Neural crest cell (in vitro differentiated cells): ENCODE results near the gene SLC5A2. TPM values are rescaled to one million over a fixed set of nuclear protein-coding genes. Genes with fewer than 3 reads are reported as not detected.

Source experiments
- DNase-seq: peaks from one replicate; pipeline ENCODE4 v3.0.0; 2021; ENCODE audit warnings: low read depth, mixed read lengths, low spot score
- H3K27ac Mint-ChIP-seq: one replicate; pipeline ENCODE4 v1.8.0; 2021; ENCODE audit warnings: mild to moderate bottlenecking, mixed read lengths; ENCODE audit not compliant: unreplicated experiment
- H3K27me3 Mint-ChIP-seq: 2 replicates; pipeline ENCODE4 v1.8.0; 2021; ENCODE audit warnings: low read depth, mild to moderate bottlenecking, mixed read lengths
- H3K36me3 Mint-ChIP-seq: 2 replicates; pipeline ENCODE4 v1.8.0; 2021; ENCODE audit warnings: low read depth, mild to moderate bottlenecking, mixed read lengths
- H3K4me1 Mint-ChIP-seq: 2 replicates; pipeline ENCODE4 v1.8.0; 2021; ENCODE audit warnings: mixed read lengths
- H3K4me3 Mint-ChIP-seq: one replicate; pipeline ENCODE4 v1.8.0; 2021; ENCODE audit warnings: mild to moderate bottlenecking, mixed read lengths
- H3K9me3 Mint-ChIP-seq: 2 replicates; pipeline ENCODE4 v1.8.0; 2021; ENCODE audit warnings: mixed read lengths
- total RNA-seq: library from RNA; stranded (reverse); gene quantifications from 2 replicates; pipeline ENCODE4 v1.2.1, GENCODE V29; 2021
- TF ChIP-seq, protein P1 (sequence below): fragments of 200-600 bp; sonication (generic); conservative IDR thresholded peaks from 2 replicates; pipeline ENCODE4 v1.5.0; 2021; ENCODE audit warnings: antibody characterized with exemption, mild to moderate bottlenecking

The SLC5A2 gene
- total RNA-seq, 1 donor from 2014 or later = not detected

- Mint-ChIP-seq H3K27ac (no peak overlapping the region), H3K4me1 (peaks cover 3% of the 10 kb centered on the region), H3K9me3 (no peaks in the 10 kb centered on the region), H3K4me3 (peak overlapping the region; percentile 47), H3K27me3 (peaks cover 52% of the 10 kb centered on the region), H3K36me3 (peaks cover 8% of the 10 kb centered on the region)
- no peak for DNase-seq
- TF ChIP-seq, protein P1, sequence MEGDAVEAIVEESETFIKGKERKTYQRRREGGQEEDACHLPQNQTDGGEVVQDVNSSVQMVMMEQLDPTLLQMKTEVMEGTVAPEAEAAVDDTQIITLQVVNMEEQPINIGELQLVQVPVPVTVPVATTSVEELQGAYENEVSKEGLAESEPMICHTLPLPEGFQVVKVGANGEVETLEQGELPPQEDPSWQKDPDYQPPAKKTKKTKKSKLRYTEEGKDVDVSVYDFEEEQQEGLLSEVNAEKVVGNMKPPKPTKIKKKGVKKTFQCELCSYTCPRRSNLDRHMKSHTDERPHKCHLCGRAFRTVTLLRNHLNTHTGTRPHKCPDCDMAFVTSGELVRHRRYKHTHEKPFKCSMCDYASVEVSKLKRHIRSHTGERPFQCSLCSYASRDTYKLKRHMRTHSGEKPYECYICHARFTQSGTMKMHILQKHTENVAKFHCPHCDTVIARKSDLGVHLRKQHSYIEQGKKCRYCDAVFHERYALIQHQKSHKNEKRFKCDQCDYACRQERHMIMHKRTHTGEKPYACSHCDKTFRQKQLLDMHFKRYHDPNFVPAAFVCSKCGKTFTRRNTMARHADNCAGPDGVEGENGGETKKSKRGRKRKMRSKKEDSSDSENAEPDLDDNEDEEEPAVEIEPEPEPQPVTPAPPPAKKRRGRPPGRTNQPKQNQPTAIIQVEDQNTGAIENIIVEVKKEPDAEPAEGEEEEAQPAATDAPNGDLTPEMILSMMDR = no peak
Observed at GRCh38 chr16:31489616-31490584, 7.0 kb downstream of the SLC5A2 start.

DNA sequence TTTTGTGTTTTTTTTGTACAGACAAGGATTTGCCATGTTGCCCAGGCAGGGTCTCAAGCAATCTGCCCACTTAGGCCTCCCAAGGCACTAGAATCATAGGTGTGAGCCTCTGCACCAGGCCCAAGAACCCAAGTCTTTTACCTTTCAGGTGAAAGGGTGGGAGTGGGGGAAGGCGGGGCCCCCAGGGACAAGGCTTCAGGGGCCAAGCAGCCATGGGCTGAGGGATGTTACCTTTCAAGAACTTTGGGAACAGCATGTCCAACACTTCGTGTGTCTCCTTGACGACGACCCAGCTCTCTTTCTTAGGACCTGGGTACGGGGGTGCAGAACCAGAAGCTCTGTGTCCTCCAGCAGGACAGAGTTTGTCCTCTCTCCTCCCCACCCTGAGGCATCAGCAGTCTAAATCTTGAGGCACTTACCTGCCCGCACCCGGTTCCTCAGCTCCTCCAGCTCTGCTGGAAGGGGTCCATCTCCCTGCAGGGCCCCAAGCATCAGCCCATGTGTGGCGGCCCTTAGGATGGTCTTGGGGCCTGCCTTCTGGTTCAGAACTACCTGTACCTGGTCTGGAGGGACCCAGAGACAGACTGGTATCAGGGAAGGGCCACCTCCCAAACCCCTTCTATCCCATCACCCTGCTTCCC is 9.0 kb downstream of the SLC5A2 start:
- Mint-ChIP-seq H3K4me1 (peaks cover 3% of the 10 kb centered on the region), H3K36me3 (peaks cover 8% of the 10 kb centered on the region), H3K9me3 (no peaks in the 10 kb centered on the region), H3K27ac (no peak overlapping the region), H3K27me3 (peaks cover 32% of the 10 kb centered on the region), H3K4me3 (no peak overlapping the region)
- TF ChIP-seq, protein P1 = no peak
- DNase-seq = no peak

- Mint-ChIP-seq H3K36me3 (peaks cover 12% of the 10 kb centered on the region), H3K4me1 (no peaks in the 10 kb centered on the region), H3K9me3 (no peaks in the 10 kb centered on the region), H3K27me3 (peaks cover 17% of the 10 kb centered on the region), H3K27ac (no peak overlapping the region), H3K4me3 (no peak overlapping the region)
- TF ChIP-seq, protein P1 = no peak
- DNase-seq = no peak
Observed at GRCh38 chr16:31493506-31494125, 10.7 kb downstream of the SLC5A2 start.

DNA sequence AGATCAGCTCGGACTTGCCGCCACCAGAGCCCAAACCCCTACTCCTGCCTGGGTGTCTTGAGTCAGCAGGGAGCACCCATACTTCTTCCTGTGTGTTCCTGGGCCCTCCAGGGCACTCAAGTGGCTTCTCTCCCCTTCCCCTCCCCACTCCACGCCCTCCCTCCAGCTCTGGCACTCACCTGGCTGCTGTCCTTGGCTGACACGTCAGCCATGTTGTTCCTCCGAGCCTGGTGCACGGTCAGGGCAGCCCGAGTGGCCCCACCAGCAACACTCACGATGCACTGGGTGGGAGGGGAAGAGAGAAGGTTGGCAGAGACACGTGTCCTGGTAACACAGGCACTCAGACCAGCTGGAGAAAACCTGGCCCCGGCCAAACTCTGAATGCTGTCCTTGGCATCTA is 13.7 kb downstream of the SLC5A2 start:
- Mint-ChIP-seq H3K27ac (no peak overlapping the region), H3K9me3 (no peaks in the 10 kb centered on the region), H3K27me3 (no peaks in the 10 kb centered on the region), H3K36me3 (peaks cover 8% of the 10 kb centered on the region), H3K4me1 (no peaks in the 10 kb centered on the region), H3K4me3 (no peak overlapping the region)
- DNase-seq = no peak
- TF ChIP-seq, protein P1 = no peak

- Mint-ChIP-seq H3K36me3 (peaks cover 4% of the 10 kb centered on the region), H3K27me3 (no peaks in the 10 kb centered on the region), H3K9me3 (no peaks in the 10 kb centered on the region), H3K4me3 (no peak overlapping the region), H3K27ac (no peak overlapping the region), H3K4me1 (no peaks in the 10 kb centered on the region)
- TF ChIP-seq, protein P1 = no peak
- DNase-seq = no peak
Observed at GRCh38 chr16:31498493-31498892, 15.6 kb downstream of the SLC5A2 start.
